GM12875 (cell line): Measurements from ENCODE around the gene DKK2.

Experiments
- H3K4me3 ChIP-seq: one replicate; pipeline ENCODE4 v1.5.1; 2011; ENCODE audit warnings: low read depth, low read length, control low read depth
- CTCF ChIP-seq: IDR thresholded peaks from 2 replicates; pipeline ENCODE4 v1.5.1; 2011; ENCODE audit warnings: low read depth, mild to moderate bottlenecking, control low read depth, inconsistent platforms, low read length, moderate library complexity, borderline replicate concordance; ENCODE audit not compliant: insufficient read depth

The DKK2 gene

GRCh38 chr4:107036584-107037198 is 578 bp upstream of the DKK2 start:
- TF ChIP-seq CTCF, result no peak
- no peak overlapping the region for H3K4me3 ChIP-seq

- TF ChIP-seq CTCF, result no peak
- H3K4me3 ChIP-seq, result peak overlapping the region; percentile 10
Observed at GRCh38 chr4:107034996-107035818, 906 bp downstream of the DKK2 start.

DNA sequence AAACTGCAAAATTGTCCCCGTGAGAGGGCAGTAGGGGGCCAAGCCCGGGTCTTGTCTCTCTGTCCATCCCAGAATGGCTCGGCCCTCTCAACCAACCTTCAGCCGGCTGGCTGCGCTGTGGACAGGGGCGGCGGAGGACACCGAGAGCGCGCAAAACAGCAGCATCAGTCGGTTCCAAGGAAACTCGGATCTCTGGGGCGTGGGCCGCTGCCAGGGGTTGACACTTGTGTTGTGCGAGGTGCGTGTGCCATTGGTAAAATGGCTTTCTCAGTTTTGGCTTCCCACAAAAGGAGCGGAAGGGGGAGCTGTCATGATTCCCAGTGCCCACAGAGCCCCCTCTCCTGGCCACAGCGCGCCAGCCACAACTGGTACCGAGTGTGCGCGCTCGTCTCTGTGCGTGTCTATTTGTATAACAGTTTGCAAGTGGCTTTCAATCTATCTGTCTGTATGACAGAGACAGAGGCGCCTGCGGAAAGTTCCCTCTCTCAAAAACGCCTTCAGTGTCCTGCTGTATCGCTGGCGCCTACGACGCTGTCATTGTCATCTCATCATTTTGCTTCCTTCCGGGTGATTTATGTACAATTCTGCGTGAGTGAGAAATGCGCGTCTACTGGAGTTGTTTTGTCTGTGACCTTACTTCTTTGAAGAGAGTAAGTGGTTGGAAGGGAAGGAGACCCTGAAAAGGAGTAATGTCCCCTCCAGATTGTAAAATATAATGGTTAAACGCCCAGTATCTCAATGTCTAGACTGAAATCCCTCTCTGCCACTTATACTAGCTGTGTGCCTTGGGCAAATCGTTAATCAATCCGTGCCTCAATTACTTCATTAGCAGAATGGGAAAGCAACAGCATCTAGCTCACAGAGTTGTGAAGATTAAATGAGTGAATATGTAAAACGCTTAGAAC is 1.8 kb downstream of the DKK2 start:
- no peak for TF ChIP-seq CTCF
- H3K4me3 ChIP-seq, result no peak overlapping the region

DNA sequence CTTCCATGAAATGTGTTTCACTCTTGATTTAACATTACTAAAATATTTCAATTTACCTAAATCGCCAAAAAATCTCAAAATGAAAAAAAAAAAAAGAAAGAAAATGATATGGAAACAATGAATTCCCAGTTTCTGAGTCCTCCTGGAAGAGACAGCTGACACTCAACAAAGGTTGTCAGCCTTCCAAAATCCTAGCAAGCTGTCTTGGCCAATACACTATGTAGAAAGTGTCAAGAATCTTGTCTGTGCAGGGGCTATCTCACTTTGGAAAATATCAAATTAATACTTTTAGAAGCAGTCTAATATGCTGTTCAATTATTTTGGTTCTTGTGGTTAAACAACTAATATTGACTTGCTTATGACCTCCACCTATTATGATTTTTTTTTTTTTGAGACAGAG is 8.7 kb downstream of the DKK2 start:
- H3K4me3 ChIP-seq, result no peak overlapping the region
- no peak for TF ChIP-seq CTCF

DNA sequence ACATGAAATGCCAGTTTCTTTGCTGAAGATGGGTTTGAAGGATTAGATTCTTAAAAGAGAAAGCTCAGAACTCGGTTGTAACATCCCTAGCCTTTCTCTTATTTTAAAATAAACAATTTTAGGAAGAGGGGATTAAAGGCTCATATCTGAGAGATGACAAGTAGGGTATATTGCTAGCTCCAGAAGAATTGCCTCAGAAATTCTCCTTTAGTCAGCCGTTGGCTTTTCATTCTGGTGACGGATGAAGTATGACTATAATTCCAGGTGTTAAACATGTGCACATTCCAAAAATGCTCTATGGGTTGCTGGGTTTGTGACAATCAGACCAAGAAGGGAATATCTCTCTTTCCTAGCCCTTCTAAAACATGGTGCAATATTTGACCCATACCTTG is 17.8 kb downstream of the DKK2 start:
- no peak for TF ChIP-seq CTCF

DNA sequence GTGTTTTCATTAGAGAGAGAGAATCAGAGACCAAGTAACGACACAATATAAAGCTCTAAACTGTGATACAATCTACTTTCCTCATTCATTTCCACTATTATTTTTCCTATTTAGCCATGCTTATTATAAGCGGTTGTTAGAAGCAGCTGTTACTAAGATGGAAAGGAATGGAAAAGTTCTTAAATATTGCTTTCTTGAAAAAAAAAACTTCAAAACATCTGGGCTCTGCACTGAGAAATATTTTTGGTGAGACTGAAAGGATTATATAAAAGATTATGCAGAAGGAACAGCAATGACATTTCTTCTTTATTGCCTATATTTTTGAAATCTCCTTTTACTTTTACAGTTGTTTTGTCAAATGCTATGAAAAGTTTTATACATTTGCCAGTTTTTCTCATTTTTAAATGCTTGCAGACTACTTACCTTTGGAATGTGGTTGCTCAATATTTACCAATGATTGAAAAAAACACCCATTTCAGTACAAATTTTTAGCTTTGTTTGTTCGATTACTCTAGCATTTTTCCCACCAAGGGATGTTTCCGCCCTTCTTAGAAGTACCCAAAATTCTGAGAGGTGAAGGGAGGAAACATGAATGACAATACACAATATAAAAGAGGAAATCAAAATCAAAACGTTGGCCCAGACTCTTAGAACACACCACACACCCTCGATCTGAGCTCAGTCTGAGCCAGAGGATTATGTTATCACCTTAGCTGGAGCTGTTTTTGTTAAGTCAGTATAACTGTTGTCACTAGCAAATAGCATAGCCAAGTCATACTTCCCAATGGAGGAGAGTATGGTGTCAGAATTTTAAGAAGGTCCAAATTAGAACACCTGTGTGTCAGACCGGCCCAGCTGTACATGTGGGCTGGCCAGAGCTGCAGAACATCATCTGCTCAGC is 18.4 kb downstream of the DKK2 start:
- no peak overlapping the region for H3K4me3 ChIP-seq
- TF ChIP-seq CTCF, result no peak

More for the DNA sequence above, 17.8 kb downstream of the DKK2 start:
- no peak overlapping the region for H3K4me3 ChIP-seq
